ENCODE data around the gene MRPL58.
"Not testable (repeated sequence)": the region's sequence is repeated elsewhere in the genome, so short reads cannot be mapped to it uniquely, and the experiment has no call there.

The MRPL58 gene

DNA sequence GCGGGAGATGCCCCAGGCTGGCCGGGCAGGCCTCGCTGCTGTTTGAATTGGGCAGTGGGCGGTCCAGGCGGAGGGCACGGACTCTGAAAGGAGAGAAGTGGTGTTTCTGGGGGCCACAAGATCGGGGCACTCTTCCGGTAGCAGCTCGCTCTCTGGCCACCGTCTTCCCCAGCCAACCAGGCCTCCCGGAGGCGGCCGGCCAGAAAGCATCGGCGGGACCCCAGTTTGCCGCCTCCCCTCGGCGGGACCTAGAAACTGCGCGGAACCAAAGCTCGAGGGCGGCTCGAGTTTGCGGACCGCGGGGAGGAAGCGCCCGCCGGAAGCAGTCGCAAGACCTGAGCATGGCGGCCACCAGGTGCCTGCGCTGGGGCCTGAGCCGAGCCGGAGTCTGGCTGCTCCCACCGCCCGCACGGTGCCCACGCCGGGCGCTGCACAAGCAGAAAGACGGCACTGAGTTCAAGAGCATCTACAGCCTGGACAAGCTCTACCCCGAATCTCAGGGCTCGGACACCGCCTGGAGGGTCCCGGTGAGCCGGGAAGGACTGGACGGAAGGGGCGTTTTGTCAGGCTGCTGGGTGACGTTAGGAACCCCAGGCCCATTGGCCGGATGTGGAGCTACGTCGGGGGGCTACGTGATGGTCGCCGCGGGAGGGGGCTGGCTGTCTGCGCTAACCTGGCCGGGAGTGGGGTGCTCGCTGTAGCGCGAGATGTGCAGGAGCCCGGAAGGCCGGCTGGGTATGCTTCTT lies at the start of gene MRPL58:
TSS of gene MRPL58 (plus strand) at position 325 of the 746 bp plus-strand sequence. CDS start at position 342, 17 bp downstream.
- DNase-seq = peak; percentile 84

GRCh38 chr17:74963656-74964055 lies 48.8 kb upstream of the MRPL58 start:
- DNase-seq = no peak

- no peak for DNase-seq
Measured at GRCh38 chr17:74964246-74964761, 48.2 kb upstream of the MRPL58 start.

- DNase-seq = no peak
Measured at GRCh38 chr17:74964988-74965622, 47.4 kb upstream of the MRPL58 start.

- DNase-seq = no peak
Measured at GRCh38 chr17:74968361-74968780, 44.1 kb upstream of the MRPL58 start.

GRCh38 chr17:74969501-74969900 lies 43.0 kb upstream of the MRPL58 start:
- DNase-seq = not testable (repeated sequence)

DNA sequence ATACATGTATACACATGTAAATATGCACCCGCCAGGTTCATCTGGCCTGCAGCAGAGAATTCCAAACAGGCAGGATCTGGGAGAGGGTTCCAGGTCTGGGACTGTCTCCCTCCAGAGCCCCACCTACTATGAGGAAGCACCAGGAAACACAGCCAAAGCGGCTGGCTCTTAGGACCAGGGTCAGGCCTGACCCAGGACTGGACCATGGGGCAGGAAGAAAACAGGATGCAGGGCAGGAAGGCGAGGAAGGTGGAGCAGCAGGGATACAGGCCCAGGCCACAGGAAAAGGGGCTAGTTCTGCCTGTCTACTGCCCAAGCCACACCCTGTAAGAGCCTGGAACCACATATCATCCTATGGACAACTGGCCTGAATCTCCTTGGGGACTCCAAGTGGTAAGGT lies 42.1 kb upstream of the MRPL58 start:
- no peak for DNase-seq

- no peak for DNase-seq
Measured at GRCh38 chr17:74971069-74971841, 41.2 kb upstream of the MRPL58 start.

DNA sequence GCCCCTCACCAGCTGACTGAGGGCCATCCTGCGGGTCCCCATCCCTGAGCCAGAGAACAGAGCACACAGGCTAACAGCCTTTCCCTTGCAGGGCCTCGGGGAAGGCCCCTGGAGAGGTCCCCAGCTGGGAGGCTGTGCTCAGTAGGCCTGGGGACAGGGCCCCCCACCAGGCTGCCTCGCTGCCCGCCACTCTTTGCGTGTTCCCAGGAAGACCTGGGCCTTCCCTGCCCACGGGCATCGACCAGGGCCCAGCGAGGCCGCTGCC lies 40.7 kb upstream of the MRPL58 start:
- DNase-seq = no peak

GRCh38 chr17:74972107-74972972 lies 40.1 kb upstream of the MRPL58 start, which contains the start of gene HID1:
Gene HID1 (minus strand): TSS chr17:74972759. CDS start chr17:74972656, 103 bp downstream.
- DNase-seq = peak; percentile 90

DNA sequence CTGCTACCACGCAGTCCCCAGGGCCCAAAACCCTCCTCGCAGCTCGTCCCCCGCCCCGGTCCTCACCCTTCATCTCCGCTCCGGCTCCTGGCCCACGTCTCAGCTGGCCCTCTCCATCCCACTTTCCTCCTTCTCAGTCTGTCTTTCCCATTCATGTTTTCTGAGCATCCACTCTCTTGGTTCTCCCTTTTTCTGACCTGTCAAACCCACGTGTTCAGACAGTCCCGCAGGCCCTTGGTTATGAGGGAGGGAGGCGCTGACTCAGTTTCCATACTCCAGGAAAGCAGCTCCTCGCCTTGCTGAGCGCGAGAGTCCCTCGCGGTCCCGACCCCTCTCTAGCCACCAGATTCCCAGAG lies 39.5 kb upstream of the MRPL58 start:
- no peak for DNase-seq

DNA sequence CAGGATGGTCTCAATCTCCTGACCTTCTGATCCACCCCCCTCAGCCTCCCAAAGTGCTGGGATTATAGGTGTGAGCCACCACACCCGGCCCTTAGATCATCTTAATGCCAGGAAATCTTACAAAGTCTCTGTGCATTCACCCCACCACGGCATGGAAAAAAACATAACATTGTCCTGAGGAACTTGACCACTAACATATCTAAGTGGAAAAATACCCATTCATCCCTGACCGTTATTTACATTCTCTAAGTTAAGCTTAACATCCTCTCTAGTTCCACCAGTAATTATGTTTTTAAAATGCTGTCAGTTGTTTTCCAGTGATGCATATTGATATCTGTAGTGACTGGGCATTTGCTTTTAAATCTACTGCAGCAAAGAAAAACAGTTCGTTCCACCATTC lies 36.5 kb upstream of the MRPL58 start:
- no peak for DNase-seq

DNA sequence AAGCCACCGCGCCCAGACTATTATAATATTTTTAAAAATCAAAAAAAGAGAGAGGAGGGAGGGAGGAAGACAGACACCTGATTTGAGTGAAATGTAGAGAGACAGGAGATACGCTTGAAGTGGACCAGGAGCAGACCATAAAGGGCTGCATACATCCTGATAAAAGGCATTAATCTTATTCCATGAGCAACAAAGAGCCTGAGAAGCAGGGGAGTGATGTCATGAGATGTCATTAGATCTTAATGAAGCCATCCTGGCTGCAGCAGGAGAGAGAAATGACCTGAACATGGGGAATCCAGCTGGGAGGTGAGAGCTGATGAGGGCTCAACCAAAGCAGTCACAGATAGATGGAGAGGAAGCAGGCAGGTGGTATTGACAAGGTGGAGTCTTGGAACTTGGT lies 34.7 kb upstream of the MRPL58 start:
- no peak for DNase-seq

- DNase-seq = no peak
Measured at GRCh38 chr17:74978240-74978639, 34.2 kb upstream of the MRPL58 start.

GRCh38 chr17:74979408-74980146 lies 32.9 kb upstream of the MRPL58 start:
- DNase-seq = no peak

DNA sequence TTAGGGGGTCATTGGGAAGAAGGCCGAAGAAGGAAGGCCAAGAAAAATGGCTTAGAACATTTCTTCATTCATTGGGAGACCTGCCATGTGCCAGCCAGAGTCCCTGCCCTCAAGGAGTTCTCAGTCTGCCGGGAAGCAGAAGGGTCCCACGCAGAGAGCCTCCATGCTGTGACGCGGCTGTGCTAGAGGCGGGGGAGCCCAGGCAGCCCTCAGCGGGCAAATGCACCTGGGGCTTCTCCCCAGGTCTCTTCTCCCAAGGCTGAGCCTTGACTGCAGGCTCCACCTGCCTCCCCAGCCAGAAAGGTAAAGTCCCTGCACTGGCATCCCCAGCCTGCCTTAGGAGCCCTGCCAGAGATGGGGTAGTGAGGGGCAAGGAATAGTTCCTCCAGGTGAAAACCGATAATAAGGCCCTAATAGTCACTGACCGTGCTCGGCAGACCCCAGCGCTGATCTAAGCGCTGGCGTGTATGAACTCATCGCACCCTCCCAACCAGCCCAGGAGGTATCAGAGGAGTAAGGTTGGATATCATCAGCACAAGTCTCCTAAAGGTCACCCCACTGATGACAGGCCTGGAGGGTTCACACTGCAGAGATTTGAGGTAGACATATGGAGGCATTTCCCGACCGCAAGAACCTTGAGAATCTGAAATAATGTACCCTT lies 31.0 kb upstream of the MRPL58 start:
- peak; percentile 45 for DNase-seq

DNA sequence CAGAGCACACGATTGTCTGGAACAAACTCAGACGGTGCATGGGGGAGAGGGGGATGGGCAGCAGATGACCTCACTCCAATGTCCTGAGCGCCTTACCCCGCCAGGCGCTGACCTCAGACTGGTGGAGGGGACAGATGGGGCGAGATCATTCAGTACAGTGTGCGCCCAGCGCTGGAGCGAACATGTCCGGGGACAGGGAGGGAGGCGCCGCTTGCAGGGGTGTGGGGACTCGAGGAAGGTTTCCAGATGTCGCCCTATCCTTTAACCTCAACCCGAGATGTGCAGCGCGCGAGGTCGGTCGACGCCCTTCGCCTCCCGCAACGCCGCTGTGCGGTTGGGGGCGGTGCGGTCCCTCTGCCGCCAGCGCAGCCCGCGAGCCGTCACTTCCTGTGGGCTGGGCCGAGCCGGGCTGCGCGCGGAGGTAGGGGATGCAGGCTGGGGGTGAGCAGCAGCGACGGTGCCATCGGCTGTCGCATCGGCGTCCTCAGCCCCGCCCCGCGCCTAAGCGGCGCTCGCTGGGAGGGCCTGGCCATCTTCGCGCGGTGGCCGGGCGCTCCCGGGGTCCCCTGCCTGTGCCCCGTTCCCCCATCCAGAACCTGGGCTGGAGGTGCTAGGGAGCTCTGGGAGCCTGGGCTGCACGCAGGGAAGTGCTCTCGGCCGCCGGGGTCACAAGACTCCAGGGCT lies 30.3 kb upstream of the MRPL58 start:
- peak; percentile 86 for DNase-seq

- peak; percentile 59 for DNase-seq
Measured at GRCh38 chr17:74982663-74983313, 29.7 kb upstream of the MRPL58 start.

- no peak for DNase-seq
Measured at GRCh38 chr17:74986206-74986576, 26.3 kb upstream of the MRPL58 start.

GRCh38 chr17:74987418-74987908 lies 25.0 kb upstream of the MRPL58 start, which contains the start of gene CDR2L:
Gene CDR2L (plus strand): TSS chr17:74987632. CDS start chr17:74988044, 412 bp downstream.
- DNase-seq = peak; percentile 94
